Spleen (tissue), 7 donors: ENCODE measurements around the gene ABCA4.

ENCODE experiments used
- POLR2A ChIP-seq, 3 donors: fragments of 450-650 bp; IDR thresholded peaks; one replicate each; pipeline ENCODE4 v1.5.1; 2017; ENCODE audit warnings: antibody characterized with exemption in 3 of 3, mild to moderate bottlenecking in 1 of 3
- POLR2AphosphoS5 ChIP-seq, 3 donors: sonication (generic); formaldehyde crosslinking; IDR thresholded peaks; one replicate each; pipeline ENCODE4 v1.5.1; 2017; ENCODE audit warnings: antibody characterized with exemption in 3 of 3
- TF ChIP-seq, protein P1 (sequence below), 11 experiments: fragments of 200-600 bp in 7 of 11; fragments of 450-650 bp in 4 of 11; sonication (generic) in 4 of 11; IDR thresholded peaks in 8 of 11; conservative IDR thresholded peaks in 3 of 11; 1 replicate in 7 of 11; 2 replicates in 4 of 11; pipeline versions ENCODE4 v1.4.0 to v1.8.0; 2016 to 2021; ENCODE audit warnings: antibody characterized with exemption in 11 of 11, inconsistent platforms in 4 of 11, mild to moderate bottlenecking in 1 of 11
- donor health status: DM: no; HTN: no; CAD: no; lungs with moderate emphysema.
- donor health status: DM: no; HTN: no; CAD: no.
- donor health status: DM: no; HTN: no; CAD: no.

DNA sequence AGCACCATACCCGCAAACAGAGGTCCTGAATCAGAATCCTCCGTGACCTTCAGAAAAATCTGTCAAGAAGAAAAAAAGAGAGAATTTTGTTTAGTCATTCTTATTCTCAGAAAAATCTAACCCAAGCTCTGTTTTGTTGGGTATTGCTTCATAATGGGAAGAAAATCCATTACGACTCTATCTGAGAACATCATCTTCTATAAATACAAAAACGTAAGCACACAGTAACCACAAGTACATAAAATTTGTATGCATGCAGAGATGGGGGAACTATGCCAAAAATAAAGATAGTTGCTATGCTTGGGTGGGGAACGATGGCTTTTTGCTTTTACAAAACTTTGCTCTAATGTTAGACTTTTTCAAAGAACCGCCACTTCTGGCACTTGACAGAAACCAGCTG lies 84.2 kb downstream of the ABCA4 start:
- TF ChIP-seq, protein P1, sequence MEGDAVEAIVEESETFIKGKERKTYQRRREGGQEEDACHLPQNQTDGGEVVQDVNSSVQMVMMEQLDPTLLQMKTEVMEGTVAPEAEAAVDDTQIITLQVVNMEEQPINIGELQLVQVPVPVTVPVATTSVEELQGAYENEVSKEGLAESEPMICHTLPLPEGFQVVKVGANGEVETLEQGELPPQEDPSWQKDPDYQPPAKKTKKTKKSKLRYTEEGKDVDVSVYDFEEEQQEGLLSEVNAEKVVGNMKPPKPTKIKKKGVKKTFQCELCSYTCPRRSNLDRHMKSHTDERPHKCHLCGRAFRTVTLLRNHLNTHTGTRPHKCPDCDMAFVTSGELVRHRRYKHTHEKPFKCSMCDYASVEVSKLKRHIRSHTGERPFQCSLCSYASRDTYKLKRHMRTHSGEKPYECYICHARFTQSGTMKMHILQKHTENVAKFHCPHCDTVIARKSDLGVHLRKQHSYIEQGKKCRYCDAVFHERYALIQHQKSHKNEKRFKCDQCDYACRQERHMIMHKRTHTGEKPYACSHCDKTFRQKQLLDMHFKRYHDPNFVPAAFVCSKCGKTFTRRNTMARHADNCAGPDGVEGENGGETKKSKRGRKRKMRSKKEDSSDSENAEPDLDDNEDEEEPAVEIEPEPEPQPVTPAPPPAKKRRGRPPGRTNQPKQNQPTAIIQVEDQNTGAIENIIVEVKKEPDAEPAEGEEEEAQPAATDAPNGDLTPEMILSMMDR (IDR thresholded peaks at IDR 0.05 in 8 of 11, conservative IDR thresholded peaks at IDR 0.05 in 3 of 11), result no peak
- TF ChIP-seq POLR2A (IDR thresholded peaks at IDR 0.05) (no peak), POLR2AphosphoS5 (IDR thresholded peaks at IDR 0.05) (no peak)
